GM12872 (cell line): ENCODE data around the gene MDN1.

Source experiments
- CTCF ChIP-seq: IDR thresholded peaks from 3 replicates; pipeline ENCODE4 v1.5.1; 2011; ENCODE audit warnings: low read depth, mild to moderate bottlenecking, low read length, moderate library complexity; ENCODE audit not compliant: insufficient read depth

The MDN1 gene

GRCh38 chr6:89716532-89716931, 103.1 kb downstream of the MDN1 start:
- TF ChIP-seq CTCF, result no peak

- TF ChIP-seq CTCF, result no peak
Observed at GRCh38 chr6:89711801-89712200, 107.8 kb downstream of the MDN1 start.

- TF ChIP-seq CTCF, result no peak
Observed at GRCh38 chr6:89708316-89708715, 111.3 kb downstream of the MDN1 start.

- TF ChIP-seq CTCF, result no peak
Observed at GRCh38 chr6:89707766-89708165, 111.8 kb downstream of the MDN1 start.

- no peak for TF ChIP-seq CTCF
Observed at GRCh38 chr6:89706121-89706520, 113.5 kb downstream of the MDN1 start.

GRCh38 chr6:89703292-89703691, 116.3 kb downstream of the MDN1 start:
- TF ChIP-seq CTCF, result no peak

GRCh38 chr6:89702349-89702748, 117.2 kb downstream of the MDN1 start:
- no peak for TF ChIP-seq CTCF

- no peak for TF ChIP-seq CTCF
Observed at GRCh38 chr6:89695667-89696066, 123.9 kb downstream of the MDN1 start.
